Upper lobe of right lung (tissue), 1 donor: ENCODE measurements around the gene CD109. TPM values are rescaled to one million over a fixed set of nuclear protein-coding genes. Genes with fewer than 3 reads are reported as not detected.

Experiments
- ATAC-seq: fragments of 200-7000 bp; cut with Tn5 transposase; one replicate; pipeline ENCODE4 v1.9.1; 2020; ENCODE audit warnings: mild to moderate bottlenecking, moderate library complexity
- DNase-seq: peaks from one replicate; pipeline ENCODE4 v3.0.0-alpha.2; 2020
- H3K27ac ChIP-seq: fragments of 200-600 bp; one replicate; pipeline ENCODE4 v1.8.0; 2022
- H3K27me3 ChIP-seq: fragments of 200-600 bp; one replicate; pipeline ENCODE4 v1.8.0; 2022; ENCODE audit warnings: mild to moderate bottlenecking
- H3K36me3 ChIP-seq: fragments of 200-600 bp; one replicate; pipeline ENCODE4 v1.8.0; 2022
- H3K4me1 ChIP-seq: fragments of 200-600 bp; one replicate; pipeline ENCODE4 v1.8.0; 2022
- H3K4me3 ChIP-seq: fragments of 200-600 bp; one replicate; pipeline ENCODE4 v1.8.0; 2022; ENCODE audit warnings: mild to moderate bottlenecking
- H3K9me3 ChIP-seq: fragments of 200-600 bp; one replicate; pipeline ENCODE4 v1.8.0; 2022
- intact Hi-C: fragments of 100-400 bp; cut with DNase I; formaldehyde crosslinking; loops from one replicate; pipeline ENCODE4 v1.11.0; 2022
- total RNA-seq: library from RNA; stranded (reverse); fragmentation: NEBNext Ultra II Directional; extraction: Animal tissue kit (Norgen Biotek cat#: 25700); gene quantifications from one replicate; pipeline ENCODE4 v1.2.1, GENCODE V29; 2021
- TF ChIP-seq, protein P1 (sequence below): fragments of 200-600 bp; IDR thresholded peaks from one replicate; pipeline ENCODE4 v1.8.0; 2022; ENCODE audit warnings: antibody characterized with exemption
- donor health status: DM: no; HTN: yes; CAD: no; lungs with severe emphysema.

CD109 gene
- total RNA-seq, 1 donor from 2014 or later, result 22.1 TPM

DNA sequence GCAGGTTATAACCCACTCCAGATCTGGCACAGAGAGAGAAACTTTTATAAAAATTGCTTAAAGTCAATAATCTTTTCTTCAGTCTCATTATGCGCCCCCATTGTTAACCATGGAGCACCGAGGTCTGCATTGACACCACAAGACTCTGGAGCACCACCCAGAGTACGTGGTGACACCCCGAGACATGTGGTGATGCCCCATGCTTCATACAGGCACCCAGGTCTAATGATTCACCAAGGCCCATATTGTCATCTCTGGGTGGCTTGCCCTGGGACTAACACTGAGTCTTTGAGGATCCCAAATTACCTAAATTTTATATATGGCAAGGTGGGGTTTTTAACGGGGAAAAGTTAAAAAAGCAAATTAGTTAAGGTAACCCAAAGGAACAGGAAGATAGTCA lies 31.1 kb downstream of the CD109 start:
- no peak for ATAC-seq
- Histone ChIP-seq H3K4me1 (peaks cover 5% of the 10 kb centered on the region), H3K9me3 (no peaks in the 10 kb centered on the region), H3K36me3 (peaks cover 3% of the 10 kb centered on the region), H3K27ac (no peak overlapping the region), H3K27me3 (no peaks in the 10 kb centered on the region), H3K4me3 (no peak overlapping the region)
- TF ChIP-seq, protein P1, sequence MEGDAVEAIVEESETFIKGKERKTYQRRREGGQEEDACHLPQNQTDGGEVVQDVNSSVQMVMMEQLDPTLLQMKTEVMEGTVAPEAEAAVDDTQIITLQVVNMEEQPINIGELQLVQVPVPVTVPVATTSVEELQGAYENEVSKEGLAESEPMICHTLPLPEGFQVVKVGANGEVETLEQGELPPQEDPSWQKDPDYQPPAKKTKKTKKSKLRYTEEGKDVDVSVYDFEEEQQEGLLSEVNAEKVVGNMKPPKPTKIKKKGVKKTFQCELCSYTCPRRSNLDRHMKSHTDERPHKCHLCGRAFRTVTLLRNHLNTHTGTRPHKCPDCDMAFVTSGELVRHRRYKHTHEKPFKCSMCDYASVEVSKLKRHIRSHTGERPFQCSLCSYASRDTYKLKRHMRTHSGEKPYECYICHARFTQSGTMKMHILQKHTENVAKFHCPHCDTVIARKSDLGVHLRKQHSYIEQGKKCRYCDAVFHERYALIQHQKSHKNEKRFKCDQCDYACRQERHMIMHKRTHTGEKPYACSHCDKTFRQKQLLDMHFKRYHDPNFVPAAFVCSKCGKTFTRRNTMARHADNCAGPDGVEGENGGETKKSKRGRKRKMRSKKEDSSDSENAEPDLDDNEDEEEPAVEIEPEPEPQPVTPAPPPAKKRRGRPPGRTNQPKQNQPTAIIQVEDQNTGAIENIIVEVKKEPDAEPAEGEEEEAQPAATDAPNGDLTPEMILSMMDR, result no peak
- intact Hi-C loops, result no loop called here
- no peak for DNase-seq

DNA sequence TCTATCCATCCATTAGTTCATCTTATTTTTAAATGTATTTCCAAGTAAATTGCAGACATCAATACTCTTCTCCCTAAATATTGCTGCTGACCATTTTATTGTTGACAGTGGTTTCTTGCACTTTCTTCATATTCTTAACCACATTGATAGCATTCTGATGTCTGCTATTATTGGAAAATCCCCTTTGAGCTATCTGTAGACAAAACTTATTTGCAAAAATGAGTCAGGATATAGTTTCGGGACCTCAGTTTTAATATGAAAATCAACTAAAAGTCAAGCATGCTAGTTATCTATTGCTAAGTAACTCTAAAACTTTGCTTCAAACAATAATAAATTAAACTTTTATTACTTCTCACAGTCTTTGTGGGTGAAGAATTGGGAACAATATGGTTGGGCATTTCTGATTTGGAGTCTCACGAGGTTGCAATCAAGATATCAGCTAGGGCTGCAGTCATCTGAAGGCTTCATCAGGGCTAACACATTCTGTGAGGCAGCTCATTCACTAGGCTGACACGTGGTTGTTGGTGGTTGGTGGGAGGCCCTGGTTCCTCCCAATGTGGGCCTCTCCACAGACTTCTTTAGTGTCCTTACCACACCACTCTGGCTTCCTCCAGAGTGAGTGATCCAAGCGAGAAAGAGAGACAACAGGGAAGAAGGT lies 32.7 kb downstream of the CD109 start:
- intact Hi-C loops, result no loop called here
- H3K36me3 ChIP-seq, result peaks cover 3% of the 10 kb centered on the region
- no peaks in the 10 kb centered on the region for H3K9me3 ChIP-seq
- DNase-seq (no peak), ATAC-seq (peak; percentile 55)
- H3K4me1 ChIP-seq, result no peaks in the 10 kb centered on the region
- H3K27ac ChIP-seq, result no peak overlapping the region
- H3K27me3 ChIP-seq, result no peaks in the 10 kb centered on the region
- TF ChIP-seq, protein P1, result no peak
- H3K4me3 ChIP-seq, result no peak overlapping the region

DNA sequence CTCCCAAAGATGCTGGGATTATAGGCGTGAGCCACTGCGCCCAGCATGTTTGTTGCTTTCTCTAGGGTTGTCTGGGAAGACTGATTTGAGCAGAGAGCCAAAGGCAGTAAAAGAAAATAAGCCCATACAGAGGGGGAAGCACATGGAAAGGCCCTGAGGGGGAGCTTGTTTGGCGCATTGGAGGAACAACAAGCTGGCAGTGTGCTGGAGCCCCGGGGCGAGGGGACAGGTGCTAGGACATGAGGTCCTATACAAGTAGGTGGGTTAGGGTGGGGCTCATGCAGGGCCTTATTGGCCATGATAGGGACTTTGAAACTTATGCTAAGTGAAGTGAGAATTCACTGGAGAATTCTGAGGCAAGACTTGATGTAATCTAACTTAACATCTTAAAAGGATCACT lies 35.3 kb downstream of the CD109 start:
- H3K27me3 ChIP-seq, result no peaks in the 10 kb centered on the region
- TF ChIP-seq, protein P1, result no peak
- DNase-seq (no peak), ATAC-seq (no peak)
- no peaks in the 10 kb centered on the region for H3K9me3 ChIP-seq
- H3K36me3 ChIP-seq, result peaks cover 3% of the 10 kb centered on the region
- no peaks in the 10 kb centered on the region for H3K4me1 ChIP-seq
- no peak overlapping the region for H3K4me3 ChIP-seq
- intact Hi-C loops, result loop anchor here (10.0 kb wide), 1 partner anchor 56 kb away; no protein-coding TSS in a partner anchor
- no peak overlapping the region for H3K27ac ChIP-seq

DNA sequence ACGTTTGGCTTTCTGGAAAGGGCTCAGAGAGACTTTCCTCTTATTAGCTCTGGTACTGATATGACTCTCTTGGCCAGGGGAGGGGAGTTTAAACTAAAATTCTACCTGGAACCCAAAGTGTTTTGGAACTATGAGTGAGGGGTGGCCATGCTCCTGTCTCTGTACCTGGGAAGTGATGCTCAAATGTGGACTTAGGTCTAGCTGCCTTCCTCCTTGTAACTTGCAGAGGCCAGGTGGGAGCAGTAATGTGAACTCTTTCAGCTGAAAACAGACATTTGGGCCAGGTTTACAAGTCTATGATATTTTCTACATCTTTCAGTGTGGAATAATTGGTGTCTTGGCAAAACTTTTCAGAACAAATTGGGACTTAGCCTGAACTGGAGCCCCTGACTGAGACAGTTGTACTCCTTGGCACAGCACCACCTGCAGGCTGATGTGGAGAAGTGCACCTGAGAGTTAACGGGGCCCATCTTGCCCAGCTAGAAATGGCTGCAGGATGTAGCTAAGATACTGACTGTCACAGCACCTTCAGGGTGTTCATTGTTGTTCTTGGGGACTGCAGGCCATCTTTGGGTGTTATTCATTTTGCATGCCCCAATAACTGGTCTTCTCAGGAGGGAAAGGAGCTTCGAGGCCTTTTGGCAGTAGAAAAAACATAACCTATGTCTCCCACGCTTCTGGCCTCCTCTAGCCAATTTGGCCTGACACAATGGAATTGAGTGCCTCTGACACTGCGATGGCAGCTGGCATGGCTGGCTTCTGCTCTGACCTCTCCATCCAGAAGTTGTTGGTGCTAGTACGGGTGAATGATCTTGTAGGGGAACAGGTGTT lies 37.1 kb downstream of the CD109 start:
- DNase-seq, result peak; percentile 67
- Histone ChIP-seq H3K27ac (no peak overlapping the region), H3K4me3 (no peak overlapping the region), H3K4me1 (no peaks in the 10 kb centered on the region), H3K9me3 (no peaks in the 10 kb centered on the region), H3K36me3 (peaks cover 3% of the 10 kb centered on the region), H3K27me3 (no peaks in the 10 kb centered on the region)
- TF ChIP-seq, protein P1, result peak; percentile 92
- intact Hi-C loops, result loop anchor here (10.0 kb wide), 1 partner anchor 58 kb away; no protein-coding TSS in a partner anchor
- peak; percentile 97 for ATAC-seq

DNA sequence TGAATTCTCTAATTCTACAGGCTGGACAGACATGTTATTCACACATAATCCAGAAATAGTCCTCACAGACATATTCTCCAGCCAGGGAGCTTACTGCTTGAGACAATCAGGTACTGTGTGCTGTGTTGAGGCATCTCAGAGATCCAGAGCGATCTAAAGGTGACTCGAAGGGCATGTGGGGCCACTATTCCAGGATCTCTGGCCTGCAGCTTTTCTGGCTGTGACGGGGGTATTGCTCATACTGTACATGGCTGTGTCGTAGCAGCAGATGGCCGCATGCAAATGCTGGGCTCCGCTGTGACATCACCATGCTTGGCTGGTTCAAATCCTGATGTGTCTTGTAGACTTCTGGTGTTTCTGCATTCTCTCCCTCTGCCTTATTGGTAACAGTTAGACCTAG lies 37.8 kb downstream of the CD109 start:
- Histone ChIP-seq H3K9me3 (no peaks in the 10 kb centered on the region), H3K4me1 (no peaks in the 10 kb centered on the region), H3K27ac (no peak overlapping the region), H3K27me3 (no peaks in the 10 kb centered on the region), H3K4me3 (no peak overlapping the region), H3K36me3 (peaks cover 3% of the 10 kb centered on the region)
- TF ChIP-seq, protein P1, result no peak
- ATAC-seq, result no peak
- DNase-seq, result no peak
- intact Hi-C loops, result loop anchor here (10.0 kb wide), 1 partner anchor 59 kb away; no protein-coding TSS in a partner anchor
